Measurements from ENCODE around the gene HS3ST3A1. TPM values are rescaled to one million over a fixed set of nuclear protein-coding genes. Genes with fewer than 3 reads are reported as not detected.

The HS3ST3A1 gene
- total and polyA plus RNA-seq, 2 of the 4 experiments (the other 2 are of a cell fraction): 8.8 to 9.0 TPM

- intact Hi-C loops (cut with micrococcal nuclease) (no loop called here), dilution Hi-C loops (cut with HindIII; ENCODE audit: low sequenced_read_pairs, unreplicated experiment) (no loop called here), in situ Hi-C loops (cut with MboI; ENCODE audit: low sequenced_read_pairs) (no loop called here)
- Histone ChIP-seq H2AK5ac (ENCODE audit: low read depth, low read length) (no peak overlapping the region), H2BK20ac (ENCODE audit: low read depth, low read length) (no peak overlapping the region), H3K4ac (ENCODE audit: low read depth, low read length) (no peak overlapping the region), H2BK15ac (ENCODE audit: low read depth, low read length) (no peak overlapping the region), H2AFZ (replicated peaks; ENCODE audit: low read length, poor library complexity) (no peak overlapping the region), H4K8ac (ENCODE audit: low read depth in 2 of 2, low read length in 2 of 2) (no peak overlapping the region), H2BK5ac (ENCODE audit: low read depth, low read length, poor library complexity, severe bottlenecking) (no peak overlapping the region), H3K18ac (ENCODE audit: low read depth, low read length) (no peak overlapping the region), H3K27ac (ENCODE audit: insufficient read depth, low read length) (no peak overlapping the region), H3K36me3 (ENCODE audit: control insufficient read depth, insufficient read depth, low read length) (no peaks in the 10 kb centered on the region), H3K9me3 (ENCODE audit: control insufficient read depth, insufficient read depth, low read length) (no peaks in the 10 kb centered on the region), H3K9me1 (ENCODE audit: insufficient read depth, low read length) (peaks cover 3% of the 10 kb centered on the region), H3K4me1 (ENCODE audit: control insufficient read depth, insufficient read depth, low read length) (0 out of 2 replicates have a peak, but pooled peaks cover 2% of the 10 kb centered on the region), H3K4me3 (ENCODE audit: insufficient read depth, low read depth, low read length) (no peak overlapping the region), H2AK9ac (replicated peaks; ENCODE audit: low read depth, low read length, poor library complexity) (no peak overlapping the region), H4K91ac (ENCODE audit: insufficient read depth, low read depth, low read length) (no peak overlapping the region), H3K23ac (ENCODE audit: low read depth, low read length) (no peak overlapping the region), H3K9ac (ENCODE audit: low read depth, low read length) (no peak overlapping the region), H3K4me2 (ENCODE audit: low read depth, low read length) (no peak overlapping the region), H3K27me3 (ENCODE audit: control insufficient read depth, insufficient read depth, low read length) (no peaks in the 10 kb centered on the region), H4K20me1 (ENCODE audit: insufficient read depth, low read length) (0 out of 2 replicates have a peak, but pooled peaks cover 5% of the 10 kb centered on the region), H3K79me1 (ENCODE audit: low read depth in 1 of 2, low read length in 2 of 2) (peaks cover 47 to 48% of the 10 kb centered on the region in 2 experiments), H3K56ac (ENCODE audit: extremely low read depth, insufficient read depth, low read length) (no peak overlapping the region), H2BK120ac (ENCODE audit: low read depth, low read length) (no peak overlapping the region), H4K5ac (ENCODE audit: low read depth, low read length) (no peak overlapping the region), H3K14ac (replicated peaks; ENCODE audit: low read depth, low read length) (no peak overlapping the region)
- ChIA-PET POLR2A (ENCODE audit: unreplicated experiment) (no interaction called here), CTCF (interaction anchor here (0.6 to 0.7 kb wide), 2 partner anchors 31 to 797 kb away, joined by 3 to 6 read pairs; no protein-coding TSS in a partner anchor)
- DNase-seq (no peak), ATAC-seq (ENCODE audit: low read depth) (no peak)
- no peak for TF ChIP-seq POLR2A (IDR thresholded peaks at IDR 0.05; ENCODE audit: low read depth, low read length)
- no peak for TF ChIP-seq NFE2L2 (IDR thresholded peaks at IDR 0.05; ENCODE audit: low read depth, low read length)
- TF ChIP-seq ELK1 (IDR thresholded peaks at IDR 0.05; ENCODE audit: borderline replicate concordance, low read depth, low read length): no peak
- TF ChIP-seq RCOR1 (IDR thresholded peaks at IDR 0.05; ENCODE audit: insufficient replicate concordance, low read length): no peak
- no peak for TF ChIP-seq MXI1 (IDR thresholded peaks at IDR 0.05; ENCODE audit: borderline replicate concordance, low read depth, low read length)
- TF ChIP-seq FOS (IDR thresholded peaks at IDR 0.05; ENCODE audit: low read depth, low read length): no peak
- no peak for TF ChIP-seq RAD21 (IDR thresholded peaks at IDR 0.05; ENCODE audit: low read length)
- TF ChIP-seq RFX5 (IDR thresholded peaks at IDR 0.05; ENCODE audit: low read depth, low read length): no peak
- no peak for TF ChIP-seq BHLHE40 (IDR thresholded peaks at IDR 0.05; ENCODE audit: low read depth, low read length)
- TF ChIP-seq CTCF (conservative IDR thresholded peaks at IDR 0.05; ENCODE audit: low read depth, low read length): no peak
- no peak for TF ChIP-seq USF2 (IDR thresholded peaks at IDR 0.05; ENCODE audit: low read depth, low read length)
- TF ChIP-seq MAZ (IDR thresholded peaks at IDR 0.05; ENCODE audit: borderline replicate concordance, low read depth, low read length): no peak
- no peak for TF ChIP-seq CEBPB (IDR thresholded peaks at IDR 0.05; ENCODE audit: low read depth, low read length)
- TF ChIP-seq SMC3 (IDR thresholded peaks at IDR 0.05; ENCODE audit: low read depth, low read length): no peak
- TF ChIP-seq CHD1 (IDR thresholded peaks at IDR 0.05; ENCODE audit: low read depth, low read length): no peak
- no peak for TF ChIP-seq MAFK (IDR thresholded peaks at IDR 0.05; ENCODE audit: low read depth, low read length)
- whole genome bisulfite sequencing, 2 experiments (ENCODE audit: extremely low coverage in 2 of 2, insufficient read length in 1 of 2): 80% methylated on average over 2 of the region's 6 CpGs; no CpG with 5 or more reads in 1 of the 2 experiments
- BruUV-seq (replicated peaks): no TSS peak
These were observed 98.2 kb downstream of the HS3ST3A1 start for GRCh38 chr17:13503526-13503925.
